Smooth muscle cell (in vitro differentiated cells): ENCODE data around the gene AANAT. TPM values are rescaled to one million over a fixed set of nuclear protein-coding genes. Genes with fewer than 3 reads are reported as not detected.

Experiments
- DNase-seq: peaks from one replicate; lab custom pipeline; 2025; ENCODE audit not compliant: unreplicated experiment; lab: John Stamatoyannopoulos, UW
- H2AFZ ChIP-seq: fragments of 200-600 bp; sonication (generic); 2 replicates; pipeline ENCODE4 v1.6.0; 2016; ENCODE audit warnings: antibody characterized with exemption, low read depth, mild to moderate bottlenecking
- H3F3A ChIP-seq: fragments of 200-600 bp; sonication (generic); 2 replicates; pipeline ENCODE4 v1.6.0; 2017; ENCODE audit warnings: antibody characterized with exemption, low read depth
- H3K27ac ChIP-seq: fragments of 200-600 bp; sonication (generic); 2 replicates; pipeline ENCODE4 v1.5.1; 2016; ENCODE audit warnings: low read depth, mild to moderate bottlenecking
- H3K27me3 ChIP-seq: fragments of 200-600 bp; sonication (generic); 2 replicates; pipeline ENCODE4 v1.6.1; 2016; ENCODE audit warnings: low read depth, mild to moderate bottlenecking
- H3K36me3 ChIP-seq: fragments of 200-600 bp; sonication (generic); 2 replicates; pipeline ENCODE4 v1.5.1; 2016; ENCODE audit warnings: low read depth
- H3K4me1 ChIP-seq: fragments of 200-600 bp; sonication (generic); 2 replicates; pipeline ENCODE4 v1.5.1; 2016; ENCODE audit warnings: low read depth
- H3K4me2 ChIP-seq: fragments of 200-600 bp; sonication (generic); 2 replicates; pipeline ENCODE4 v1.6.0; 2016; ENCODE audit warnings: mild to moderate bottlenecking
- H3K4me3 ChIP-seq: fragments of 200-600 bp; sonication (generic); 2 replicates; pipeline ENCODE4 v1.5.1; 2016; ENCODE audit warnings: mild to moderate bottlenecking
- H3K79me2 ChIP-seq: fragments of 200-600 bp; sonication (generic); 2 replicates; pipeline ENCODE4 v1.6.0; 2016; ENCODE audit warnings: low read depth, mild to moderate bottlenecking
- H3K9ac ChIP-seq: fragments of 200-600 bp; sonication (generic); 2 replicates; pipeline ENCODE4 v1.6.0; 2016; ENCODE audit warnings: low read depth
- H3K9me3 ChIP-seq: fragments of 200-600 bp; sonication (generic); replicated peaks from 2 replicates; pipeline ENCODE4 v1.5.1; 2016; ENCODE audit warnings: low read depth
- H4K20me1 ChIP-seq: fragments of 200-600 bp; sonication (generic); 2 replicates; pipeline ENCODE4 v1.6.0; 2016; ENCODE audit warnings: low read depth
- CTCF ChIP-seq: fragments of 200-600 bp; sonication (generic); IDR thresholded peaks from 2 replicates; pipeline ENCODE4 v1.5.1; 2017; ENCODE audit warnings: borderline replicate concordance, mild to moderate bottlenecking, antibody characterized with exemption; ENCODE audit not compliant: insufficient read depth, poor library complexity, severe bottlenecking
- WGBS: methylation state at CpG from one replicate; pipeline ENCODE4 v1.1.7; 2016; ENCODE audit warnings: low lambda C conversion rate; 5-methylcytosine and 5-hydroxymethylcytosine counted together
- polyA plus RNA-seq: library from polyadenylated mRNA; unstranded; fragments of >200 nt; fragmentation: Nextera tagmentation; extraction: Ambion mirVana; gene quantifications from 2 replicates; pipeline ENCODE4 v1.2.1, GENCODE V29; 2016
- total RNA-seq: library from RNA; depleted of rRNA; stranded (reverse); fragments of >200 nt; gene quantifications from 2 replicates; pipeline ENCODE4 v1.2.3, GENCODE V29; 2014

The AANAT gene
- total and polyA plus RNA-seq, 2 experiments from 2014 or later: not detected

GRCh38 chr17:76442341-76443338 lies 24.8 kb upstream of the AANAT start:
- Histone ChIP-seq H3K9ac (no peak overlapping the region), H3K9me3 (no peaks in the 10 kb centered on the region), H3K4me3 (no peak overlapping the region), H3K36me3 (no peaks in the 10 kb centered on the region), H3K27me3 (no peaks in the 10 kb centered on the region), H3F3A (peaks cover 3% of the 10 kb centered on the region), H2AFZ (no peak overlapping the region), H4K20me1 (peaks cover 100% of the 10 kb centered on the region), H3K4me2 (peak overlapping the region; percentile 1), H3K79me2 (peaks cover 84% of the 10 kb centered on the region), H3K4me1 (peaks cover 19% of the 10 kb centered on the region), H3K27ac (peak overlapping the region; percentile 1)
- WGBS: 84% methylated on average over 8 of the region's 8 CpGs
- TF ChIP-seq CTCF: no peak
- no peak for DNase-seq

- no peak overlapping the region for H3K9ac ChIP-seq
- H3K27ac ChIP-seq: peak overlapping the region; percentile 44
- peak overlapping the region; percentile 20 for H3K4me2 ChIP-seq
- no peak for DNase-seq
- H3K27me3 ChIP-seq: no peaks in the 10 kb centered on the region
- WGBS: 54% methylated on average over 9 of the region's 9 CpGs
- H3F3A ChIP-seq: no peaks in the 10 kb centered on the region
- no peaks in the 10 kb centered on the region for H3K9me3 ChIP-seq
- peaks cover 100% of the 10 kb centered on the region for H4K20me1 ChIP-seq
- H3K4me1 ChIP-seq: peaks cover 19% of the 10 kb centered on the region
- H3K4me3 ChIP-seq: no peak overlapping the region
- H3K36me3 ChIP-seq: no peaks in the 10 kb centered on the region
- H2AFZ ChIP-seq: no peak overlapping the region
- TF ChIP-seq CTCF: no peak
- H3K79me2 ChIP-seq: peaks cover 83% of the 10 kb centered on the region
These were observed 22.7 kb upstream of the AANAT start for GRCh38 chr17:76444518-76445311.

GRCh38 chr17:76445697-76446448 lies 21.5 kb upstream of the AANAT start:
- no peak for TF ChIP-seq CTCF
- Histone ChIP-seq H4K20me1 (peaks cover 100% of the 10 kb centered on the region), H3K27ac (peak overlapping the region; percentile 44), H3K4me2 (peak overlapping the region; percentile 0), H3K79me2 (peaks cover 83% of the 10 kb centered on the region), H3K36me3 (no peaks in the 10 kb centered on the region), H3F3A (no peaks in the 10 kb centered on the region), H3K9ac (no peak overlapping the region), H3K9me3 (no peaks in the 10 kb centered on the region), H3K4me1 (peaks cover 19% of the 10 kb centered on the region), H3K27me3 (no peaks in the 10 kb centered on the region), H2AFZ (no peak overlapping the region), H3K4me3 (no peak overlapping the region)
- WGBS: 40% methylated on average over 10 of the region's 10 CpGs
- no peak for DNase-seq
